ENCODE data around the gene ENPEP. TPM values are rescaled to one million over a fixed set of nuclear protein-coding genes. Genes with fewer than 3 reads are reported as not detected.
"Not testable (repeated sequence)": the region's sequence is repeated elsewhere in the genome, so short reads cannot be mapped to it uniquely, and the experiment has no call there.

ENPEP gene
- total and polyA plus RNA-seq, 10 of the 15 experiments (the other 5 are each of a cell fraction or from before 2014, with no cell fraction given) = 0.03 TPM; not detected in 9

DNA sequence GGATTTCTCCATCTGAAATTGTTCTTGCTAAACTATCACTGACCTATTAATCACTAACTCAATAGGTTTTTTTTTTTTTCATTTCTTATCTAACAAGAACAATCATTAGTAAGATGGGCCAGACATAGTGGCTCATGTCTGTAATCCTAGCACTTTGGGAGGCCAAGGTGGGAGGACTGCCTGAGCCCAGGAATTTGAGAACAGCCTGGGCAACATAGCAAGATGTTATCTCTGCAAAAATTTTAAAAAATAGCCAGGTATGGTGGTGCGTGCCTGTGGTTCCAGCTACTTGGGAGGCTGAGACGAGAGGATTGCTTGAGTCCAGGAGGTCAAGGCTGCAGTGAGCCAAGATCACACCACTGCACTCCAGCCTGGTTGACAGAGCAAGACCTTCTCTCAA lies 100.7 kb downstream of the ENPEP start:
- DNase-seq (ENCODE audit: low read depth, low spot score); FAIRE-seq; H3K36me3 ChIP-seq (ENCODE audit: control insufficient read depth in 2 of 2, insufficient read depth in 2 of 2, low read length in 1 of 2); RAD21 ChIA-PET (ENCODE audit: unreplicated experiment); H2AFZ ChIP-seq (ENCODE audit: control insufficient read depth, low read depth, low read length); H3K27ac ChIP-seq (ENCODE audit: control insufficient read depth, insufficient read depth); SMC1A ChIA-PET (ENCODE audit: uncharacterized antibody, unreplicated experiment); H3K27me3 ChIP-seq (replicated peaks in 1 of 2; ENCODE audit: control insufficient read depth in 2 of 2, insufficient read depth in 2 of 2, low read length in 1 of 2); H3K4me1 ChIP-seq (ENCODE audit: control insufficient read depth, insufficient read depth, low read length); BruUV-seq (replicated peaks); in situ Hi-C loops (cut with MboI); H3K4me3 ChIP-seq; H3K79me2 ChIP-seq (ENCODE audit: control insufficient read depth, insufficient read depth, low read length); intact Hi-C loops (cut with micrococcal nuclease; ENCODE audit: unreplicated experiment); H3K9me3 ChIP-seq (replicated peaks; ENCODE audit: control insufficient read depth, insufficient read depth, low read length); ATAC-seq; H4K20me1 ChIP-seq (ENCODE audit: control insufficient read depth, insufficient read depth); H3K4me2 ChIP-seq (ENCODE audit: control insufficient read depth, insufficient read depth); H3K9ac ChIP-seq (ENCODE audit: control insufficient read depth, insufficient read depth, low read length); CTCF ChIA-PET; POLR2A ChIA-PET: not testable (repeated sequence)
- WGBS (ENCODE audit: insufficient coverage, insufficient replicate concordance, low lambda C conversion rate, missing lambda C conversion rate) = 63% methylated on average over 2 of the region's 2 CpGs

DNA sequence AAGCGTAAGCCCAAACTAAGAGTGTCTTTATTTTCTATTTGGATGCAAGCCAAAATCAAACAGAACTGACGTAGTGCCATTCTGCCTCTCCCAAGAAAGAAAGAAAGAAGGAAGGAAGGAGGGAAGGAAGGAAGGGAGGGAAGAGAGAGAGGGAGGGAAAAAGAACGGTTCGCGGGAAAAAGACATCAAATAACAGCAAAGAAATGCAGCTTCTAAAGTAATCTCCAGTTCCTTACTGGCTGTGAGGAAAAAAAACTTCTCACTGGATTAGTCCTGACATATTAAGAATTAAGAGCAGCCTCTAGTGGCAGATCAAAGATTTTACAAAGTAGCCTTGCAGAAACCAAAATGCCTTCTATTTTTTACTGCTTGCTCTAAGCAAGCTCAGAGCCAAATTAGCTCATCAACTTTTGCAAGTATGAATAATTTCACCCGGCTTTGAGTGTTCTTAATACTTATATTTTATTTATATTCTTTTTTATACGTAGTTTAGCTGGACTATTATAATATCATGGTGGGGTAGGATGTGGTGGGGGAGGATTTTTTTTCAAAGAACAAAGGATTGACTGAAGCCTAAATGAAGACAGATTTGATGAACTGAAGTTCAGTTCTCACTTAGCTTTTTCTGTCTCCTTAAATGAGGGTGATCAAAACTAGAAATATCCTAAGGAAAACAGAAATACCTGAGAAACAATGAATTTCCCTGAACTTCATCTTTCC lies 110.3 kb downstream of the ENPEP start:
- Histone ChIP-seq H3K27ac (ENCODE audit: control insufficient read depth, insufficient read depth) (no peak overlapping the region), H4K20me1 (ENCODE audit: control insufficient read depth, insufficient read depth) (no peaks in the 10 kb centered on the region), H3K4me1 (ENCODE audit: control insufficient read depth, insufficient read depth, low read length) (no peaks in the 10 kb centered on the region), H3K4me3 (no peak overlapping the region), H3K79me2 (ENCODE audit: control insufficient read depth, insufficient read depth, low read length) (no peaks in the 10 kb centered on the region), H2AFZ (ENCODE audit: control insufficient read depth, low read depth, low read length) (no peak overlapping the region), H3K27me3 (replicated peaks in 1 of 2; ENCODE audit: control insufficient read depth in 2 of 2, insufficient read depth in 2 of 2, low read length in 1 of 2) (no peaks in the 10 kb centered on the region), H3K4me2 (ENCODE audit: control insufficient read depth, insufficient read depth) (no peak overlapping the region), H3K36me3 (ENCODE audit: control insufficient read depth in 2 of 2, insufficient read depth in 2 of 2, low read length in 1 of 2) (no peaks in the 10 kb centered on the region), H3K9ac (ENCODE audit: control insufficient read depth, insufficient read depth, low read length) (no peak overlapping the region), H3K9me3 (replicated peaks; ENCODE audit: control insufficient read depth, insufficient read depth, low read length) (no peaks in the 10 kb centered on the region)
- RAD21 ChIA-PET (ENCODE audit: unreplicated experiment) = no interaction called here
- DNase-seq (ENCODE audit: low read depth, low spot score) (no peak), ATAC-seq (peak; percentile 43; the same call in 1 of the 3 replicates), FAIRE-seq (no peak)
- SMC1A ChIA-PET (ENCODE audit: uncharacterized antibody, unreplicated experiment) = interaction anchor here (0.6 kb wide), 1 partner anchor 271 kb away, joined by 3 read pairs; no protein-coding TSS in a partner anchor
- CTCF ChIA-PET = interaction anchor here (0.8 kb wide), 1 partner anchor 17 kb away, joined by 3 read pairs; no protein-coding TSS in a partner anchor
- BruUV-seq (replicated peaks) = no TSS peak
- WGBS (ENCODE audit: insufficient coverage, insufficient replicate concordance, low lambda C conversion rate, missing lambda C conversion rate) = 16% methylated on average over 7 of the region's 7 CpGs
- in situ Hi-C loops (cut with MboI) (no loop called here), intact Hi-C loops (cut with micrococcal nuclease; ENCODE audit: unreplicated experiment) (no loop called here)
- POLR2A ChIA-PET = no interaction called here
- TF ChIP-seq, protein P1, sequence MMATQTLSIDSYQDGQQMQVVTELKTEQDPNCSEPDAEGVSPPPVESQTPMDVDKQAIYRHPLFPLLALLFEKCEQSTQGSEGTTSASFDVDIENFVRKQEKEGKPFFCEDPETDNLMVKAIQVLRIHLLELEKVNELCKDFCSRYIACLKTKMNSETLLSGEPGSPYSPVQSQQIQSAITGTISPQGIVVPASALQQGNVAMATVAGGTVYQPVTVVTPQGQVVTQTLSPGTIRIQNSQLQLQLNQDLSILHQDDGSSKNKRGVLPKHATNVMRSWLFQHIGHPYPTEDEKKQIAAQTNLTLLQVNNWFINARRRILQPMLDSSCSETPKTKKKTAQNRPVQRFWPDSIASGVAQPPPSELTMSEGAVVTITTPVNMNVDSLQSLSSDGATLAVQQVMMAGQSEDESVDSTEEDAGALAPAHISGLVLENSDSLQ (IDR thresholded peaks at IDR 0.05) = no peak
- TF ChIP-seq RAD21 (IDR thresholded peaks at IDR 0.05; ENCODE audit: insufficient read depth, low read depth, low read length) (peak; percentile 5; the same call in 1 of the 2 replicates), ETV6 (conservative IDR thresholded peaks at IDR 0.05 in 1 of 2, IDR thresholded peaks at IDR 0.05 in 1 of 2; ENCODE audit: borderline replicate concordance in 1 of 2, low read depth in 1 of 2) (no peak)
- TF ChIP-seq, protein P2, sequence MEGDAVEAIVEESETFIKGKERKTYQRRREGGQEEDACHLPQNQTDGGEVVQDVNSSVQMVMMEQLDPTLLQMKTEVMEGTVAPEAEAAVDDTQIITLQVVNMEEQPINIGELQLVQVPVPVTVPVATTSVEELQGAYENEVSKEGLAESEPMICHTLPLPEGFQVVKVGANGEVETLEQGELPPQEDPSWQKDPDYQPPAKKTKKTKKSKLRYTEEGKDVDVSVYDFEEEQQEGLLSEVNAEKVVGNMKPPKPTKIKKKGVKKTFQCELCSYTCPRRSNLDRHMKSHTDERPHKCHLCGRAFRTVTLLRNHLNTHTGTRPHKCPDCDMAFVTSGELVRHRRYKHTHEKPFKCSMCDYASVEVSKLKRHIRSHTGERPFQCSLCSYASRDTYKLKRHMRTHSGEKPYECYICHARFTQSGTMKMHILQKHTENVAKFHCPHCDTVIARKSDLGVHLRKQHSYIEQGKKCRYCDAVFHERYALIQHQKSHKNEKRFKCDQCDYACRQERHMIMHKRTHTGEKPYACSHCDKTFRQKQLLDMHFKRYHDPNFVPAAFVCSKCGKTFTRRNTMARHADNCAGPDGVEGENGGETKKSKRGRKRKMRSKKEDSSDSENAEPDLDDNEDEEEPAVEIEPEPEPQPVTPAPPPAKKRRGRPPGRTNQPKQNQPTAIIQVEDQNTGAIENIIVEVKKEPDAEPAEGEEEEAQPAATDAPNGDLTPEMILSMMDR (IDR thresholded peaks at IDR 0.05 in 2 of 3, conservative IDR thresholded peaks at IDR 0.05 in 1 of 3; ENCODE audit: control insufficient read depth in 2 of 3, extremely low read depth in 1 of 3, insufficient read depth in 1 of 3, low read depth in 3 of 3, low read length in 3 of 3) = peak in 2 of 3 experiments; percentile 26 to 29; a peak in 3 of 6 replicates

Data from GM12878 (cell line).